IPS-18c (cell line): ENCODE data around the gene DUSP18.
"Not testable (repeated sequence)": the region's sequence is repeated elsewhere in the genome, so short reads cannot be mapped to it uniquely, and the experiment has no call there.

Experiments used
- H3K4me3 ChIP-seq: 2 replicates; pipeline ENCODE4 v1.7.0; 2013; ENCODE audit warnings: low read depth, mild to moderate bottlenecking, low read length, moderate library complexity; ENCODE audit not compliant: insufficient read depth
- H3K9me3 ChIP-seq: one replicate; pipeline ENCODE4 v1.6.1; 2013; ENCODE audit warnings: mild to moderate bottlenecking, low read length, moderate library complexity; ENCODE audit not compliant: control insufficient read depth, insufficient read depth

The DUSP18 gene

GRCh38 chr22:30626413-30626812, 41.3 kb downstream of the DUSP18 start:
- H3K9me3 ChIP-seq: no peaks in the 10 kb centered on the region
- no peak overlapping the region for H3K4me3 ChIP-seq

- not testable (repeated sequence) for H3K4me3 ChIP-seq, H3K9me3 ChIP-seq
Measured at GRCh38 chr22:30619909-30620308, 47.8 kb downstream of the DUSP18 start.

GRCh38 chr22:30617819-30618218, 49.9 kb downstream of the DUSP18 start:
- no peak overlapping the region for H3K4me3 ChIP-seq
- no peaks in the 10 kb centered on the region for H3K9me3 ChIP-seq

- H3K9me3 ChIP-seq: no peaks in the 10 kb centered on the region
- H3K4me3 ChIP-seq: no peak overlapping the region
Measured at GRCh38 chr22:30615543-30615954, 52.1 kb downstream of the DUSP18 start.

- H3K9me3 ChIP-seq: no peaks in the 10 kb centered on the region
Measured at GRCh38 chr22:30614879-30615278, 52.8 kb downstream of the DUSP18 start.

DNA sequence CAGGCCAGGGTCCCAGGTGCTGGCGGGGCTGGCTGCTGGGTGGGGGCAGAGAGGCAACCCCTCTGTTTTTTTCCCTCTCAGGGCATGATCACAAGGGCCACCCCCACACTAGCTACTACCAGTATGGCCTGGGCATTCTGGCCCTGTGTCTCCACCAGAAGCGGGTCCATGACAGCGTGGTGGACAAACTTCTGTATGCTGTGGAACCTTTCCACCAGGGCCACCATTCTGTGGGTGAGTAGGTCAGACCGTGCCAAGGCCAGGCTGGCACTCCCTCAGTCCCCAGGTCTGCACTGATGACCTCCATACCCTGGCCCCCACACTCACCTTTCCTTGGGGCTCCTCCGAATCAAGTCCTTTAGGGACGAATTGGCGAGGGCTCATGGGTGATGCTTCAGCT, 53.4 kb downstream of the DUSP18 start:
- no peak overlapping the region for H3K4me3 ChIP-seq
- no peaks in the 10 kb centered on the region for H3K9me3 ChIP-seq

More at GRCh38 chr22:30614879-30615278, 52.8 kb downstream of the DUSP18 start:
- H3K4me3 ChIP-seq: no peak overlapping the region

DNA sequence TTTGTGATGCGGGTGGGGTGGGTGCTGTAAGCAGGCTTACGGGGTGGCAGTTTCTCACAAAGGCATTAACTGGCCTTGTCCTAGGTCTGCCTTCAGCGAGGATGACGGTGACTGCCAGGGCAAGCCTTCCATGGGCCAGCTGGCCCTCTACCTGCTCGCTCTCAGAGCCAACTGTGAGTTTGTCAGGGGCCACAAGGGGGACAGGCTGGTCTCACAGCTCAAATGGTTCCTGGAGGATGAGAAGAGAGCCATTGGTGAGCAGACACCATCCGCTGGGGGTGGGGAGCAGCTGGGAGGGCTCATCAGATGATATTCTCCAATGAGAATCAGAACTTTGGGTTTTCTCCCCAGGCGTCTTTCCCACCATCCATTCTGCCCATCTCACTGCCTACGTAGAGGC, 54.9 kb downstream of the DUSP18 start:
- Histone ChIP-seq H3K9me3 (no peaks in the 10 kb centered on the region), H3K4me3 (no peak overlapping the region)
